Stomach smooth muscle (tissue), 2 donors: ENCODE measurements around the gene WAS.
A peak's percentile ranks its signal among the peaks of the same experiment; 100 is the strongest.

ENCODE experiments used
- H3K27ac ChIP-seq: one replicate; pipeline ENCODE4 v1.7.0; 2013; ENCODE audit warnings: mild to moderate bottlenecking, low read length, inconsistent platforms
- H3K27me3 ChIP-seq, 2 donors: one replicate each; pipeline ENCODE4 v1.7.0; 2013; ENCODE audit warnings: low read length in 2 of 2; ENCODE audit not compliant: insufficient read depth in 2 of 2, control insufficient read depth in 1 of 2
- H3K36me3 ChIP-seq, 2 donors: one replicate each; pipeline ENCODE4 v1.7.0; 2013; ENCODE audit warnings: low read length in 2 of 2; ENCODE audit not compliant: control insufficient read depth in 2 of 2, insufficient read depth in 2 of 2
- H3K4me1 ChIP-seq: one replicate; pipeline ENCODE4 v1.7.0; 2013; ENCODE audit warnings: low read length; ENCODE audit not compliant: control insufficient read depth, insufficient read depth
- H3K4me3 ChIP-seq, 2 donors: one replicate each; pipeline ENCODE4 v1.7.0; 2013; ENCODE audit warnings: low read length in 2 of 2
- H3K9ac ChIP-seq, 2 donors: one replicate each; pipeline ENCODE4 v1.7.0; 2013; ENCODE audit warnings: low read length in 2 of 2, mild to moderate bottlenecking in 1 of 2
- H3K9me3 ChIP-seq, 2 donors: one replicate each; pipeline ENCODE4 v1.7.0; 2013; ENCODE audit warnings: low read length in 2 of 2; ENCODE audit not compliant: control insufficient read depth in 2 of 2
- donor health status: healthy.
- donor health status: Pancreatic carcinoma.

WAS gene

DNA sequence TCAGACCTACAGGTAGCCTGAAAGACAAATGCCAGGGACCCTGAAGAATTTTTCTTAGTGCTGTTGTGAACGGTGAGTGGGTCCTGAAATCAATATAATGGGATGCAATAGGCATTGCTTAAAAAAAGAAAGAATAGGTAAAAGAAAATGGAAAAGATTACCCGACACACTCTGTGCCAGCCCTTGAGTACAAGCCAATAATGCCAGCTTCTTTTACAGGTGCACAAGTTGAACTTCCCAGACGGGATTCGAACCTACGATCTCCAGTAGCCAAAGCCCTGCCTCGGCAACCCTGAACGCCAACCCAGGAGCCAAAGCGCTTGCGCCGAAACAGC lies 53.2 kb downstream of the WAS start:
- H3K9me3 ChIP-seq: no peaks in the 10 kb centered on the region
- peaks cover 10% of the 10 kb centered on the region for H3K4me1 ChIP-seq
- no peak overlapping the region for H3K27ac ChIP-seq
- no peaks in the 10 kb centered on the region for H3K36me3 ChIP-seq
- peak overlapping the region; percentile 71 to 78 for H3K4me3 ChIP-seq
- H3K9ac ChIP-seq: peak overlapping the region in 1 of 2 donors; percentile 38
- H3K27me3 ChIP-seq: peaks cover 0 to 5% of the 10 kb centered on the region in 2 donors

DNA sequence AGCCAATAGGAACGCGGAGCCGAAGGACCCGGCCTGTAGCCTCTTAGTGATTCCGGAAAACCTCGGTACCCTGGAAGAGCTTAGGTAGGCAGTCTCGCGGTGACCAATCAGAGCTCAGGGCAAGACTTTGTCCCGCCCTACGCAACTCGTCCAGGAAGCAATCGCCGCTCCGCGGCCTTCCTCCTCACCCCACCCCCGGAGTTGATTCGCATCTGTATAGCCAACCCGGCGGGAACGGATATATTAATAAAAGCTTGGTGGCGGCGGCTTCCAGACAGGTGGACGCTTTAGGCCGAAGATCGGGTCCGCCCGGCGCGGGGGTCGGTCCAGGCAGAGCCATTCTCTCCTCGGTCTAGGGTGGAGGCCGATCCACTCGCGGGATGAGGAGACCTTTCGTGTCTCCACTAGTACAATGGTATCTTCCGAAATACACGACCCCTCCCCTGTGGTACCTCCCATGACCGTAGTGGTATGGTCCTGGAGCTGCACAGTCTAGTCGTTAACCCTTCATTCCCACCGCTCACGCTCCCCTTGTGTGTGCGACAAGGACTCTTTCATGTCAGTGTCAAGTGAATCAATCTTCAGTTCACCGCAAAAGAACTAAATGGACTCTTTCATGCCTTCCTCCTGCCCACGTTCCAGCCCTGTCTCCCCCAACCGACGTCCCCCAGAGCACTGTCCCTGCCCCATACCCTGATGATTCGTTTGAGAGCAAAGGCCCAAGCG lies 53.8 kb downstream of the WAS start:
- peaks cover 0 to 5% of the 10 kb centered on the region in 2 donors for H3K27me3 ChIP-seq
- peaks cover 10% of the 10 kb centered on the region for H3K4me1 ChIP-seq
- no peaks in the 10 kb centered on the region for H3K36me3 ChIP-seq
- H3K4me3 ChIP-seq: peak overlapping the region; percentile 78 to 89
- no peaks in the 10 kb centered on the region for H3K9me3 ChIP-seq
- H3K9ac ChIP-seq: peak overlapping the region; percentile 79 to 90
- peak overlapping the region; percentile 86 for H3K27ac ChIP-seq

DNA sequence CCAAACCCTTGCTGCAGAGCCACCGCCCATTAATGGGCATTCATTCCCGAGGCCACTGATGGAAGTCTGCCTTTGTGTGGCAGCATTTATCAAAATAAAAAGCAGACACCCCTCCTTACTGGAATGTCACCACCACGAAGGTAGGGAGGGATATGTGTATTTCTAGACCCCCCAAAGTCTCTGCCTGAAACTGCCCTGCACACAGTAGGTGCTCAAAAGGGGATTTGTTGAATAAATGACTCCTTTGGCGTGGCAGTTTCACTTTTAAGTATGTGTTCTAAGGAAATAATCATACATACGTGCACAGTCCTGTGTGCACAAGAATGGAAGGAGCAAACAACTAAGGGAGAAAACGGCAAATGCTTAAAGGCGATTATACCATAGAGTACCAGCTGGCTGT lies 54.3 kb downstream of the WAS start:
- no peaks in the 10 kb centered on the region for H3K9me3 ChIP-seq
- H3K4me1 ChIP-seq: peaks cover 10% of the 10 kb centered on the region
- peak overlapping the region; percentile 79 to 90 for H3K9ac ChIP-seq
- H3K27me3 ChIP-seq: peaks cover 0 to 5% of the 10 kb centered on the region in 2 donors
- no peaks in the 10 kb centered on the region for H3K36me3 ChIP-seq
- peak overlapping the region; percentile 86 for H3K27ac ChIP-seq
- peak overlapping the region; percentile 78 to 89 for H3K4me3 ChIP-seq
